Neural progenitor cell (in vitro differentiated cells): Measurements from ENCODE around the gene PTOV1. TPM values are rescaled to one million over a fixed set of nuclear protein-coding genes. Genes with fewer than 3 reads are reported as not detected.

Experiments used
- DNase-seq: peaks from one replicate; pipeline ENCODE4 v3.0.0-alpha.2; 2016; ENCODE audit warnings: low spot score
- H2AFZ ChIP-seq: fragments of 200-600 bp; sonication (generic); replicated peaks from 2 replicates; pipeline ENCODE4 v1.6.1; 2016; ENCODE audit warnings: antibody characterized with exemption
- H3F3A ChIP-seq: fragments of 200-600 bp; sonication (generic); 2 replicates; pipeline ENCODE4 v1.6.1; 2016; ENCODE audit warnings: antibody characterized with exemption, low read depth
- H3K27ac ChIP-seq: fragments of 200-600 bp; sonication (generic); 2 replicates; pipeline ENCODE4 v1.5.1; 2016; ENCODE audit warnings: mild to moderate bottlenecking
- H3K27me3 ChIP-seq: fragments of 200-600 bp; sonication (generic); 2 replicates; pipeline ENCODE4 v1.6.1; 2016; ENCODE audit warnings: mild to moderate bottlenecking, moderate library complexity
- H3K36me3 ChIP-seq: fragments of 200-600 bp; sonication (generic); 2 replicates; pipeline ENCODE4 v1.5.1; 2016
- H3K4me1 ChIP-seq: fragments of 200-600 bp; sonication (generic); 2 replicates; pipeline ENCODE4 v1.6.1; 2016; ENCODE audit warnings: mixed run types
- H3K4me2 ChIP-seq: fragments of 200-600 bp; sonication (generic); 2 replicates; pipeline ENCODE4 v1.6.1; 2016
- H3K4me3 ChIP-seq: fragments of 200-600 bp; sonication (generic); 2 replicates; pipeline ENCODE4 v1.5.1; 2016
- H3K79me2 ChIP-seq: fragments of 200-600 bp; sonication (generic); 2 replicates; pipeline ENCODE4 v1.6.1; 2016; ENCODE audit warnings: low read depth
- H3K9ac ChIP-seq: fragments of 200-600 bp; sonication (generic); 2 replicates; pipeline ENCODE4 v1.6.1; 2016
- H3K9me3 ChIP-seq: fragments of 200-600 bp; sonication (generic); 2 replicates; pipeline ENCODE4 v1.5.1; 2016; ENCODE audit warnings: low read depth
- H4K20me1 ChIP-seq: fragments of 200-600 bp; sonication (generic); 2 replicates; pipeline ENCODE4 v1.6.1; 2016; ENCODE audit warnings: low read depth
- H3K27ac Mint-ChIP-seq: 3 replicates; pipeline ENCODE4 v1.8.0; 2021; ENCODE audit warnings: mixed read lengths
- H3K27me3 Mint-ChIP-seq: 2 replicates; pipeline ENCODE4 v1.8.0; 2022; ENCODE audit warnings: low read depth, mild to moderate bottlenecking, inconsistent platforms, moderate library complexity, mixed read lengths; ENCODE audit not compliant: insufficient read depth
- H3K36me3 Mint-ChIP-seq: 3 replicates; pipeline ENCODE4 v1.8.0; 2021; ENCODE audit warnings: mixed read lengths
- H3K4me1 Mint-ChIP-seq: 3 replicates; pipeline ENCODE4 v1.8.0; 2021; ENCODE audit warnings: mixed read lengths
- H3K4me3 Mint-ChIP-seq: 3 replicates; pipeline ENCODE4 v1.8.0; 2021; ENCODE audit warnings: mild to moderate bottlenecking, moderate library complexity, mixed read lengths
- H3K9me3 Mint-ChIP-seq: 3 replicates; pipeline ENCODE4 v1.8.0; 2020; ENCODE audit warnings: mixed read lengths
- EZH2 ChIP-seq: fragments of 200-600 bp; sonication (generic); IDR thresholded peaks from 2 replicates; pipeline ENCODE4 v1.6.1; 2017; ENCODE audit warnings: antibody characterized with exemption, mild to moderate bottlenecking, moderate library complexity
- EZH2phosphoT487 ChIP-seq: fragments of 200-600 bp; sonication (generic); IDR thresholded peaks from 2 replicates; pipeline ENCODE4 v1.6.1; 2017; ENCODE audit warnings: antibody characterized with exemption
- total RNA-seq: library from RNA; depleted of rRNA; stranded (reverse); fragments of >200 nt; gene quantifications from 2 replicates; pipeline ENCODE4 v1.2.3, GENCODE V29; 2015; ENCODE audit warnings: low replicate concordance
- TF ChIP-seq, protein P1 (sequence below): fragments of 200-600 bp; sonication (generic); IDR thresholded peaks from 2 replicates; pipeline ENCODE4 v1.5.1; 2017; ENCODE audit warnings: antibody characterized with exemption, mild to moderate bottlenecking

Gene PTOV1
- total RNA-seq, 1 donor from 2014 or later: 63.5 TPM

DNA sequence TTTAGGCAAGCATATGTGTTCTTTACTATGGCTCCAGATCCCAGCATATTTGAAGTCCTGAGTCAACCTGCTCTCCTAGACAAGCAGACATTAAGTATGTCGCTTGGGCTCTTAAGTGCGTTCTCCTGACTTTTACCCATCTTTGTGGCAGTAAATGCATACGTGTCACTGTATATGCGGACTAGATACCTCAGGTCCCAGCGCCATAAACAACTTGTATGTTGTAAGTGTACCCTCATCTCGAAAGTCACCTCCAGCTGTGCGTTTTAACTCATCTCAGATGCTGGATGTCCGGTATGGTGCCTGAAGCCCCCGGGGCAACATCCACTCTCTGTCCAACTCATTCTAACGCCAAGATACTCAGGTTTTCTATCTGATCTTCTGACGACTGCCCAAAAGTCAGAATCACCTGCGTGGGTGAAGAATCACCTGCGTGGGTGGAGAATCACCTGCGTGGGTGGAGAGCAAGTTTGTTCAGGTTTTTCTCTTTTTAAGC lies 1.7 kb downstream of the PTOV1 start:
- Histone ChIP-seq H3K36me3 (no peaks in the 10 kb centered on the region), H3K4me3 (peak overlapping the region; percentile 88), H4K20me1 (peaks cover 64% of the 10 kb centered on the region), H3K9me3 (no peaks in the 10 kb centered on the region), H3K27me3 (no peaks in the 10 kb centered on the region), H3K4me2 (peak overlapping the region; percentile 98), H3K79me2 (peaks cover 72% of the 10 kb centered on the region), H3K4me1 (peaks cover 12% of the 10 kb centered on the region), H3K27ac (no peak overlapping the region), H3K9ac (peak overlapping the region; percentile 74), H3F3A (peaks cover 61% of the 10 kb centered on the region), H2AFZ (no peak overlapping the region)
- Mint-ChIP-seq H3K36me3 (peaks cover 30% of the 10 kb centered on the region), H3K9me3 (peaks cover 15% of the 10 kb centered on the region), H3K4me3 (peak overlapping the region; percentile 94), H3K4me1 (peaks cover 22% of the 10 kb centered on the region), H3K27ac (peak overlapping the region; percentile 23), H3K27me3 (peaks cover 24% of the 10 kb centered on the region)
- TF ChIP-seq EZH2phosphoT487: no peak
- TF ChIP-seq, protein P1, sequence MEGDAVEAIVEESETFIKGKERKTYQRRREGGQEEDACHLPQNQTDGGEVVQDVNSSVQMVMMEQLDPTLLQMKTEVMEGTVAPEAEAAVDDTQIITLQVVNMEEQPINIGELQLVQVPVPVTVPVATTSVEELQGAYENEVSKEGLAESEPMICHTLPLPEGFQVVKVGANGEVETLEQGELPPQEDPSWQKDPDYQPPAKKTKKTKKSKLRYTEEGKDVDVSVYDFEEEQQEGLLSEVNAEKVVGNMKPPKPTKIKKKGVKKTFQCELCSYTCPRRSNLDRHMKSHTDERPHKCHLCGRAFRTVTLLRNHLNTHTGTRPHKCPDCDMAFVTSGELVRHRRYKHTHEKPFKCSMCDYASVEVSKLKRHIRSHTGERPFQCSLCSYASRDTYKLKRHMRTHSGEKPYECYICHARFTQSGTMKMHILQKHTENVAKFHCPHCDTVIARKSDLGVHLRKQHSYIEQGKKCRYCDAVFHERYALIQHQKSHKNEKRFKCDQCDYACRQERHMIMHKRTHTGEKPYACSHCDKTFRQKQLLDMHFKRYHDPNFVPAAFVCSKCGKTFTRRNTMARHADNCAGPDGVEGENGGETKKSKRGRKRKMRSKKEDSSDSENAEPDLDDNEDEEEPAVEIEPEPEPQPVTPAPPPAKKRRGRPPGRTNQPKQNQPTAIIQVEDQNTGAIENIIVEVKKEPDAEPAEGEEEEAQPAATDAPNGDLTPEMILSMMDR: no peak
- TF ChIP-seq EZH2: no peak
- DNase-seq: no peak

DNA sequence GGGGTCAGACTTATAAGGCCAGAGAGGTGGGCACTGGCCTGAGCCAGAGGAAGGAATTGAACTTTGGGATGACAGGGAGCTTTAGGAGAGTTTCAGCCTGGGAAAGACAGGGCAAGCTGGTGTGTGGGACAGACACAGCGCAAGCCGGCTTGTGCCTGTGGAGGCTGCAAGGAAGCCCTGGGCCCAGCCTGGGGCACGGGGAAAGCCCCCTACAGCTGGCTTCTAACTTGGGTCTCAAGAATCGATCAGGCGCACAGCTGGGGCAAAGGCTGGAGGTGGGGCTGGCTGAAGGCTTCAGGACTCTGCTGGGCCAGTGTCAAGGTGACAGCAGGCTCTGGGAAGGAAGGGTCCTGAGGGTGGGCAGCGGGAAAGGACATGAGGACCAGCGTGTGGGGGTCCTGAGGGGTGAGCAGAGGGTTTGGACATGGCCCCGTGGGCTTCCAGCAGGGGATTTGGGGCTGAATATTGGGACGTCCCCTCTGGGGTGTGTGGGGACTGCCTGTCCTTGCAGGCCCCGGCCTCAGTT lies 3.0 kb downstream of the PTOV1 start:
- H3K27me3 ChIP-seq: no peaks in the 10 kb centered on the region
- H3K4me1 ChIP-seq: peaks cover 12% of the 10 kb centered on the region
- Mint-ChIP-seq H3K4me1 (peaks cover 24% of the 10 kb centered on the region), H3K9me3 (peaks cover 10% of the 10 kb centered on the region), H3K27ac (no peak overlapping the region), H3K4me3 (peak overlapping the region; percentile 80), H3K36me3 (peaks cover 26% of the 10 kb centered on the region), H3K27me3 (peaks cover 26% of the 10 kb centered on the region)
- H2AFZ ChIP-seq: no peak overlapping the region
- peak overlapping the region; percentile 98 for H3K4me2 ChIP-seq
- peaks cover 74% of the 10 kb centered on the region for H3F3A ChIP-seq
- H3K9ac ChIP-seq: no peak overlapping the region
- H3K27ac ChIP-seq: no peak overlapping the region
- no peaks in the 10 kb centered on the region for H3K36me3 ChIP-seq
- no peaks in the 10 kb centered on the region for H3K9me3 ChIP-seq
- H3K79me2 ChIP-seq: peaks cover 66% of the 10 kb centered on the region
- H4K20me1 ChIP-seq: peaks cover 76% of the 10 kb centered on the region
- H3K4me3 ChIP-seq: no peak overlapping the region
- DNase-seq: no peak
- TF ChIP-seq, protein P1: no peak
- no peak for TF ChIP-seq EZH2

DNA sequence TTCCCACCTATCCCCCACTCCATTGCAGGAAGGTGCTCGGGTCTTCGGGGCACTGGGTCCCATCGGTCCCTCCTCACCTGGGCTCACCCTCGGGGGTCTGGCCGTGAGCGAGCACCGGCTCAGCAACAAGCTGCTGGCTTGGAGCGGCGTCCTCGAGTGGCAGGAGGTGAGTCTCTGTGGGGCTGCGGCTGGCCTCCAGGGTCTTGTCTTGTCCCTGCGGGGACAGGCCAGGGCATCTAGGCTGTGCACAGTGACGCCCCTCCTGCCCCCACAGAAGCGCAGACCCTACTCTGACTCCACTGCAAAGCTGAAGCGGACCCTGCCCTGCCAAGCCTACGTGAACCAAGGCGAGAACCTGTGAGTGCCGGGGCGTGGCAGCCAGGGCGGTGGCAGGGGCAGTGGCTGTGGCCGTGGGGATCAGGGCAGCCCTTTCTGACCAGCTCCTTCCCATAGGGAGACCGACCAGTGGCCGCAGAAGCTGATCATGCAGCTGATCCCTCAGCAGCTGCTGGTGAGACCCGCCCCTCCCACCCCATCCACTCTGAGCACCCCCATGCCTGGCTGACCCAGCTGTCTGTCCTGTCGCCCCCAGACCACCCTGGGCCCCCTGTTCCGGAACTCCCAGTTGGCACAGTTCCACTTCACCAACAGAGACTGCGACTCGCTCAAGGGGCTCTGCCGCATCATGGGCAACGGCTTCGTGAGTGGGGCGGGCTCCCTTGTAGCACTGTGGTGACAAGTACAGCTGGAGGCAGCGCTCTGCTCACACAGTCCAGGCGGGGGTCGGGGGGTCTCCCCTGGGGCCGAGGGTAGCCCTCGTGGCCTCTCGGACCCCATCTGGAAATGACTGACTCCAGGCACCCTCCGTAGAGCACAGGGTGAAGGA lies 3.7 kb downstream of the PTOV1 start:
- Histone ChIP-seq H3K27me3 (no peaks in the 10 kb centered on the region), H3K9me3 (no peaks in the 10 kb centered on the region), H3K4me2 (no peak overlapping the region), H3K4me3 (no peak overlapping the region), H3K36me3 (no peaks in the 10 kb centered on the region), H3K27ac (no peak overlapping the region), H3K9ac (no peak overlapping the region), H4K20me1 (peaks cover 82% of the 10 kb centered on the region), H3K4me1 (peaks cover 12% of the 10 kb centered on the region), H3K79me2 (peaks cover 58% of the 10 kb centered on the region), H3F3A (peaks cover 80% of the 10 kb centered on the region), H2AFZ (no peak overlapping the region)
- TF ChIP-seq, protein P1: no peak
- no peak for TF ChIP-seq EZH2phosphoT487
- TF ChIP-seq EZH2: no peak
- H3K27me3 Mint-ChIP-seq: peaks cover 23% of the 10 kb centered on the region
- no peak for DNase-seq
- peaks cover 25% of the 10 kb centered on the region for H3K4me1 Mint-ChIP-seq
- H3K9me3 Mint-ChIP-seq: peaks cover 6% of the 10 kb centered on the region
- H3K36me3 Mint-ChIP-seq: peaks cover 24% of the 10 kb centered on the region
- H3K4me3 Mint-ChIP-seq: no peak overlapping the region
- no peak overlapping the region for H3K27ac Mint-ChIP-seq
